Measurements from ENCODE around the gene ACAP3. TPM values are rescaled to one million over a fixed set of nuclear protein-coding genes. Genes with fewer than 3 reads are reported as not detected.

The ACAP3 gene
- total and polyA plus RNA-seq, 2 of the 4 experiments (the other 2 are of a cell fraction) = 13.3 to 58.2 TPM

- Histone ChIP-seq H4K91ac (ENCODE audit: insufficient read depth, low read depth, low read length) (no peak overlapping the region), H2BK5ac (ENCODE audit: low read depth, low read length, poor library complexity, severe bottlenecking) (no peak overlapping the region), H2AK5ac (ENCODE audit: low read depth, low read length) (peak overlapping the region; percentile 51; the same call in 1 of the 2 replicates), H4K20me1 (ENCODE audit: insufficient read depth, low read length) (peaks cover 13% of the 10 kb centered on the region), H2BK15ac (ENCODE audit: low read depth, low read length) (no peak overlapping the region), H4K8ac (ENCODE audit: low read depth in 2 of 2, low read length in 2 of 2) (no peak overlapping the region), H3K23ac (ENCODE audit: low read depth, low read length) (no peak overlapping the region), H3K27me3 (ENCODE audit: control insufficient read depth, insufficient read depth, low read length) (no peaks in the 10 kb centered on the region), H3K4me2 (ENCODE audit: low read depth, low read length) (no peak overlapping the region), H3K9me1 (ENCODE audit: insufficient read depth, low read length) (no peaks in the 10 kb centered on the region), H3K4me3 (ENCODE audit: insufficient read depth, low read depth, low read length) (no peak overlapping the region), H3K36me3 (ENCODE audit: control insufficient read depth, insufficient read depth, low read length) (peaks cover 29% of the 10 kb centered on the region), H3K9me3 (ENCODE audit: control insufficient read depth, insufficient read depth, low read length) (no peaks in the 10 kb centered on the region), H3K4ac (ENCODE audit: low read depth, low read length) (no peak overlapping the region), H3K4me1 (ENCODE audit: control insufficient read depth, insufficient read depth, low read length) (no peaks in the 10 kb centered on the region; the same call in 1 of the 2 replicates), H4K5ac (ENCODE audit: low read depth, low read length) (no peak overlapping the region), H3K18ac (ENCODE audit: low read depth, low read length) (no peak overlapping the region), H3K56ac (ENCODE audit: extremely low read depth, insufficient read depth, low read length) (no peak overlapping the region), H3K79me1 (ENCODE audit: low read depth in 1 of 2, low read length in 2 of 2) (no peaks in the 10 kb centered on the region), H2BK120ac (ENCODE audit: low read depth, low read length) (no peak overlapping the region), H3K27ac (ENCODE audit: insufficient read depth, low read length) (no peak overlapping the region), H3K14ac (replicated peaks; ENCODE audit: low read depth, low read length) (no peak overlapping the region), H2AK9ac (replicated peaks; ENCODE audit: low read depth, low read length, poor library complexity) (peak overlapping the region; percentile 45), H2BK20ac (ENCODE audit: low read depth, low read length) (no peak overlapping the region), H2AFZ (replicated peaks; ENCODE audit: low read length, poor library complexity) (peak overlapping the region; percentile 13), H3K9ac (ENCODE audit: low read depth, low read length) (no peak overlapping the region)
- intact Hi-C loops (cut with micrococcal nuclease) (no loop called here), dilution Hi-C loops (cut with HindIII; ENCODE audit: low sequenced_read_pairs, unreplicated experiment) (no loop called here), in situ Hi-C loops (cut with MboI; ENCODE audit: low sequenced_read_pairs) (no loop called here)
- TF ChIP-seq RAD21 (IDR thresholded peaks at IDR 0.05; ENCODE audit: low read length) (peak; percentile 59), CHD1 (IDR thresholded peaks at IDR 0.05; ENCODE audit: low read depth, low read length) (no peak), MAZ (IDR thresholded peaks at IDR 0.05; ENCODE audit: borderline replicate concordance, low read depth, low read length) (no peak), MXI1 (IDR thresholded peaks at IDR 0.05; ENCODE audit: borderline replicate concordance, low read depth, low read length) (no peak), FOS (IDR thresholded peaks at IDR 0.05; ENCODE audit: low read depth, low read length) (no peak), ELK1 (IDR thresholded peaks at IDR 0.05; ENCODE audit: borderline replicate concordance, low read depth, low read length) (no peak), CTCF (conservative IDR thresholded peaks at IDR 0.05; ENCODE audit: low read depth, low read length) (peak; percentile 59), CEBPB (IDR thresholded peaks at IDR 0.05; ENCODE audit: low read depth, low read length) (no peak), SMC3 (IDR thresholded peaks at IDR 0.05; ENCODE audit: low read depth, low read length) (peak; percentile 50), USF2 (IDR thresholded peaks at IDR 0.05; ENCODE audit: low read depth, low read length) (no peak), NFE2L2 (IDR thresholded peaks at IDR 0.05; ENCODE audit: low read depth, low read length) (no peak), MAFK (IDR thresholded peaks at IDR 0.05; ENCODE audit: low read depth, low read length) (no peak), BHLHE40 (IDR thresholded peaks at IDR 0.05; ENCODE audit: low read depth, low read length) (no peak)
- no TSS peak for BruUV-seq (replicated peaks)
- ATAC-seq (ENCODE audit: low read depth) = peak; percentile 59
- peak; percentile 53 for DNase-seq
- CTCF ChIA-PET = interaction anchor here (1.0 kb wide), 1 partner anchor 170 kb away, joined by 4 read pairs; no protein-coding TSS in a partner anchor
- POLR2A ChIA-PET (ENCODE audit: unreplicated experiment) = no interaction called here
- 78% methylated on average over 16 of the region's 45 CpGs; no CpG with 5 or more reads in 1 of the 2 experiments for WGBS, 2 experiments (ENCODE audit: extremely low coverage in 2 of 2, insufficient read length in 1 of 2)
Measured at GRCh38 chr1:1291548-1292441, 15.9 kb downstream of the ACAP3 start.
